GM12878 (cell line): ENCODE results near the gene UST. TPM values are rescaled to one million over a fixed set of nuclear protein-coding genes. Genes with fewer than 3 reads are reported as not detected.

ENCODE experiments used
- ATAC-seq: fragments of 200-7000 bp; cut with Tn5 transposase; 3 replicates; pipeline ENCODE4 v1.9.1; 2020; ENCODE audit warnings: mild to moderate bottlenecking, moderate library complexity
- BruUV-seq: library from RNA; stranded (reverse); fragments of 400-500 nt; replicated peaks from 2 replicates; lab custom pipeline; 2021; lab: Mats Ljungman, UMichigan
- CTCF ChIA-PET: fragments of 300-600 bp; sonication (Branson Sonifier 250); formaldehyde crosslinking; extraction: SDS; loops from one replicate; lab custom pipeline; 2021; ENCODE audit warnings: inconsistent platforms; lab: Yijun Ruan, JAX
- POLR2A ChIA-PET: fragments of 350-600 bp; formaldehyde crosslinking; extraction: SDS; loops from one replicate; lab custom pipeline; 2021; ENCODE audit warnings: inconsistent platforms; lab: Charles Lee
- RAD21 ChIA-PET: fragments of 300-600 bp; sonication (Branson Sonifier 250); formaldehyde crosslinking; loops from one replicate; lab custom pipeline; 2023; ENCODE audit warnings: antibody characterized with exemption; ENCODE audit not compliant: unreplicated experiment; lab: Charles Lee
- SMC1A ChIA-PET: fragments of 300-600 bp; sonication (Branson Sonifier 250); formaldehyde crosslinking; loops from one replicate; lab custom pipeline; 2023; ENCODE audit not compliant: unreplicated experiment, uncharacterized antibody; lab: Charles Lee
- DNase-seq: peaks from one replicate; pipeline ENCODE4 v3.0.0-alpha.2; 2011; ENCODE audit warnings: low read depth, low spot score
- FAIRE-seq: peaks from 3 replicates; lab custom pipeline; 2011; peaks lifted over from hg19 to GRCh38; lab: Jason Lieb, UNC
- H2AFZ ChIP-seq: 2 replicates; pipeline ENCODE4 v1.6.0; 2011; ENCODE audit warnings: low read depth, low read length, control low read depth; ENCODE audit not compliant: control insufficient read depth
- H3K27ac ChIP-seq: 2 replicates; pipeline ENCODE4 v1.5.1; 2011; ENCODE audit warnings: control low read depth; ENCODE audit not compliant: control insufficient read depth, insufficient read depth
- H3K27me3 ChIP-seq, 2 experiments: replicated peaks in 1 of 2; 2 replicates each; pipeline versions ENCODE4 v1.6.0 to v1.6.1; 2011; ENCODE audit warnings: low read length in 1 of 2; ENCODE audit not compliant: control insufficient read depth in 2 of 2, insufficient read depth in 2 of 2
- H3K36me3 ChIP-seq, 2 experiments: 2 replicates each; pipeline ENCODE4 v1.5.1; 2011; ENCODE audit warnings: low read length in 1 of 2; ENCODE audit not compliant: control insufficient read depth in 2 of 2, insufficient read depth in 2 of 2
- H3K4me1 ChIP-seq: 2 replicates; pipeline ENCODE4 v1.6.1; 2011; ENCODE audit warnings: mild to moderate bottlenecking, low read length, moderate library complexity, mixed read lengths; ENCODE audit not compliant: control insufficient read depth, insufficient read depth
- H3K4me2 ChIP-seq: 2 replicates; pipeline ENCODE4 v1.6.0; 2011; ENCODE audit warnings: control low read depth; ENCODE audit not compliant: control insufficient read depth, insufficient read depth
- H3K4me3 ChIP-seq: fragments of 200-600 bp; sonication (generic); 2 replicates; pipeline ENCODE4 v1.5.1; 2016
- H3K79me2 ChIP-seq: 2 replicates; pipeline ENCODE4 v1.6.0; 2011; ENCODE audit warnings: low read length; ENCODE audit not compliant: control insufficient read depth, insufficient read depth
- H3K9ac ChIP-seq: 2 replicates; pipeline ENCODE4 v1.8.0; 2011; ENCODE audit warnings: low read length, control low read depth, mixed read lengths; ENCODE audit not compliant: control insufficient read depth, insufficient read depth
- H3K9me3 ChIP-seq: replicated peaks from 3 replicates; pipeline ENCODE4 v1.5.1; 2011; ENCODE audit warnings: mild to moderate bottlenecking, low read length; ENCODE audit not compliant: control insufficient read depth, insufficient read depth
- H4K20me1 ChIP-seq: 2 replicates; pipeline ENCODE4 v1.6.0; 2011; ENCODE audit not compliant: control insufficient read depth, insufficient read depth
- BCL3 ChIP-seq: IDR thresholded peaks from 2 replicates; pipeline ENCODE4 v1.6.1; 2011; ENCODE audit warnings: borderline replicate concordance, low read depth, mild to moderate bottlenecking, moderate library complexity, low read length; ENCODE audit not compliant: insufficient read depth, poor library complexity, severe bottlenecking
- CUX1 ChIP-seq: IDR thresholded peaks from 2 replicates; pipeline ENCODE4 v1.6.1; 2012; ENCODE audit warnings: improper control_type of control experiment, low read depth, low read length; ENCODE audit not compliant: insufficient replicate concordance
- FOXM1 ChIP-seq: IDR thresholded peaks from 2 replicates; pipeline ENCODE4 v1.6.1; 2012; ENCODE audit warnings: low read depth, mild to moderate bottlenecking, inconsistent platforms, low read length, moderate library complexity
- MEF2A ChIP-seq: IDR thresholded peaks from 2 replicates; pipeline ENCODE4 v1.6.1; 2011; ENCODE audit warnings: low read depth, mild to moderate bottlenecking, low read length, moderate library complexity; ENCODE audit not compliant: insufficient read depth
- MTA2 ChIP-seq: fragments of 450-650 bp; IDR thresholded peaks from 2 replicates; pipeline ENCODE4 v1.6.1; 2016; ENCODE audit warnings: low read depth, mild to moderate bottlenecking, moderate library complexity
- NR2C1 ChIP-seq: fragments of 450-650 bp; IDR thresholded peaks from 2 replicates; pipeline ENCODE4 v1.6.1; 2017; ENCODE audit warnings: antibody characterized with exemption, mild to moderate bottlenecking, moderate library complexity
- PML ChIP-seq: IDR thresholded peaks from 2 replicates; pipeline ENCODE4 v1.6.1; 2012; ENCODE audit warnings: low read length, inconsistent platforms
- ZBTB40 ChIP-seq: fragments of 450-650 bp; IDR thresholded peaks from 2 replicates; pipeline ENCODE4 v1.6.1; 2016; ENCODE audit warnings: mild to moderate bottlenecking, moderate library complexity, borderline replicate concordance
- WGBS: methylation state at CpG from one replicate; pipeline ENCODE4 v1.1.6; 2016; ENCODE audit warnings: low lambda C conversion rate; ENCODE audit not compliant: insufficient replicate concordance, insufficient coverage; ENCODE audit errors: missing lambda C conversion rate; 5-methylcytosine and 5-hydroxymethylcytosine counted together
- in situ Hi-C: fragments of 300-500 bp; cut with MboI; formaldehyde crosslinking; loops from 9 replicates; pipeline ENCODE4 v1.14.3; 2018; ENCODE audit warnings: mixed read lengths
- intact Hi-C: fragments of 100-400 bp; cut with micrococcal nuclease; formaldehyde crosslinking; loops from one replicate; pipeline ENCODE4 v1.14.2; 2022; ENCODE audit not compliant: unreplicated experiment
- polyA plus RNA-seq, 11 experiments: library from polyadenylated mRNA; depleted of rRNA in 4 of 11; unstranded in 6 of 11; stranded (reverse) in 5 of 11; fragments of >200 nt; fragmentation: Nextera tagmentation in 4 of 11; fragmentation: Illumina TruSeq in 1 of 11; extraction: Ambion mirVana in 4 of 11; extraction: Trizol in 1 of 11; gene quantifications; 1 replicate in 1 of 11; 2 replicates in 10 of 11; pipeline versions ENCODE4 v1.2.1 to v1.2.3, GENCODE V29; 2011 to 2016; ENCODE audit warnings: inconsistent platforms in 2 of 11, missing spikeins in 2 of 11, low read depth in 1 of 11
- total RNA-seq, 4 experiments: library from RNA; depleted of rRNA in 3 of 4; stranded (reverse); fragments of >200 nt in 3 of 4; fragmentation: Illumina TruSeq in 1 of 4; extraction: Trizol in 1 of 4; gene quantifications; 2 replicates each; pipeline versions ENCODE4 v1.2.1 to v1.2.3, GENCODE V29; 2013 to 2021

The UST gene
- total and polyA plus RNA-seq, 10 of the 15 experiments (the other 5 are each of a cell fraction or from before 2014, with no cell fraction given) = 0.74 to 43.3 (median 2.2) TPM

GRCh38 chr6:148720406-148720805 is 26.4 kb upstream of the UST start:
- Histone ChIP-seq H3K4me2 (no peak overlapping the region), H3K27ac (no peak overlapping the region), H3K79me2 (no peaks in the 10 kb centered on the region), H3K4me1 (no peaks in the 10 kb centered on the region), H3K9ac (no peak overlapping the region), H3K4me3 (no peak overlapping the region), H4K20me1 (no peaks in the 10 kb centered on the region), H3K36me3 (no peaks in the 10 kb centered on the region), H2AFZ (no peak overlapping the region), H3K9me3 (no peaks in the 10 kb centered on the region; the same call in 1 of the 3 replicates), H3K27me3 (peaks cover 0 to 5% of the 10 kb centered on the region in 2 experiments; a peak in 2 of 4 replicates)
- CTCF ChIA-PET = no interaction called here
- RAD21 ChIA-PET = interaction anchor here (0.6 kb wide), 1 partner anchor 39 kb away, joined by 4 read pairs; no protein-coding TSS in a partner anchor
- no TSS peak for BruUV-seq
- in situ Hi-C loops (no loop called here), intact Hi-C loops (no loop called here)
- POLR2A ChIA-PET = no interaction called here
- SMC1A ChIA-PET = interaction anchor here (0.7 kb wide), 1 partner anchor 61 kb away, joined by 3 read pairs; no protein-coding TSS in a partner anchor
- FAIRE-seq (no peak), DNase-seq (no peak), ATAC-seq (no peak)
- 17% methylated on average over 3 of the region's 3 CpGs for WGBS
- TF ChIP-seq BCL3 (no peak), MTA2 (no peak), FOXM1 (no peak), MEF2A (no peak), ZBTB40 (no peak), NR2C1 (no peak), CUX1 (no peak), PML (no peak)
